ENCODE data around the gene BMPR1B.

DNA sequence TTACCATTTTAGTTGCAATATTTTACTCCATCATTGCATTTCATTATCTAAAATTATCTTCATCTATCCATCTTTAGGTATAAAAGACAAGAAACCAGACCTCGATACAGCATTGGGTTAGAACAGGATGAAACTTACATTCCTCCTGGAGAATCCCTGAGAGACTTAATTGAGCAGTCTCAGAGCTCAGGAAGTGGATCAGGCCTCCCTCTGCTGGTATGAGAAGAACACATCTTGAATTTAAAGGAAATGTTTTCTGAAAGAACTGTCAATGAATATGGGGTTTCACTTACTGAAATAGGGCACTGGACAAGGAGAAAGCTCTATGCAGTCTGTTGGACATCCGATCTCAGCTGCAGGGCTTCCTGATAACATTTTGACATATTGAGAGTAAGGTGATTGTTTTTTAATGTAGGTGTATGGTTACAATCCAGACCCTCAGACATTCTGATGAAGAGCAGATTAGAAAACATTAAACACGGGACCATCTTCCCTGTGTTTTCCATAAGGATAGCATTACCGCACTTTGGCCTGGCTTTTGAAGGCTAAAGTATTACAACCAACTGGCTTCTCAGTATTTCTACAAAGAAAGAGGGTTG is 367.2 kb downstream of the BMPR1B start:
- no peak for TF ChIP-seq EZH2phosphoT487 (IDR thresholded peaks at IDR 0.05; ENCODE audit: low read depth, severe bottlenecking, unreplicated experiment)
- TF ChIP-seq, protein P1, sequence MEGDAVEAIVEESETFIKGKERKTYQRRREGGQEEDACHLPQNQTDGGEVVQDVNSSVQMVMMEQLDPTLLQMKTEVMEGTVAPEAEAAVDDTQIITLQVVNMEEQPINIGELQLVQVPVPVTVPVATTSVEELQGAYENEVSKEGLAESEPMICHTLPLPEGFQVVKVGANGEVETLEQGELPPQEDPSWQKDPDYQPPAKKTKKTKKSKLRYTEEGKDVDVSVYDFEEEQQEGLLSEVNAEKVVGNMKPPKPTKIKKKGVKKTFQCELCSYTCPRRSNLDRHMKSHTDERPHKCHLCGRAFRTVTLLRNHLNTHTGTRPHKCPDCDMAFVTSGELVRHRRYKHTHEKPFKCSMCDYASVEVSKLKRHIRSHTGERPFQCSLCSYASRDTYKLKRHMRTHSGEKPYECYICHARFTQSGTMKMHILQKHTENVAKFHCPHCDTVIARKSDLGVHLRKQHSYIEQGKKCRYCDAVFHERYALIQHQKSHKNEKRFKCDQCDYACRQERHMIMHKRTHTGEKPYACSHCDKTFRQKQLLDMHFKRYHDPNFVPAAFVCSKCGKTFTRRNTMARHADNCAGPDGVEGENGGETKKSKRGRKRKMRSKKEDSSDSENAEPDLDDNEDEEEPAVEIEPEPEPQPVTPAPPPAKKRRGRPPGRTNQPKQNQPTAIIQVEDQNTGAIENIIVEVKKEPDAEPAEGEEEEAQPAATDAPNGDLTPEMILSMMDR (IDR thresholded peaks at IDR 0.05; ENCODE audit: poor library complexity) = peak; percentile 71

Measured in hepatocyte (in vitro differentiated cells).